GM23338 (cell line): ENCODE results near the gene DPP10. TPM values are rescaled to one million over a fixed set of nuclear protein-coding genes. Genes with fewer than 3 reads are reported as not detected.

Experiments used
- ATAC-seq: fragments of 200-7000 bp; cut with Tn5 transposase; 3 replicates; pipeline ENCODE4 v1.9.1; 2020
- DNase-seq: peaks from one replicate; pipeline ENCODE4 v3.0.0-alpha.2; 2015; ENCODE audit warnings: low spot score
- H2AFZ ChIP-seq: fragments of 200-600 bp; sonication (generic); 2 replicates; pipeline ENCODE4 v1.8.0; 2016; ENCODE audit warnings: antibody characterized with exemption, mild to moderate bottlenecking, moderate library complexity
- H3F3A ChIP-seq: fragments of 200-600 bp; sonication (generic); replicated peaks from 2 replicates; pipeline ENCODE4 v1.8.0; 2017; ENCODE audit warnings: antibody characterized with exemption, mixed run types, low read depth
- H3K27ac ChIP-seq: fragments of 200-600 bp; sonication (generic); 2 replicates; pipeline ENCODE4 v1.6.1; 2016; ENCODE audit warnings: low read depth
- H3K27me3 ChIP-seq: fragments of 200-600 bp; sonication (generic); 2 replicates; pipeline ENCODE4 v1.8.0; 2016; ENCODE audit warnings: mild to moderate bottlenecking, mixed run types, moderate library complexity; ENCODE audit not compliant: insufficient read depth
- H3K36me3 ChIP-seq: fragments of 200-600 bp; sonication (generic); 2 replicates; pipeline ENCODE4 v1.8.0; 2016; ENCODE audit warnings: mild to moderate bottlenecking; ENCODE audit not compliant: insufficient read depth
- H3K4me1 ChIP-seq: fragments of 200-600 bp; sonication (generic); 2 replicates; pipeline ENCODE4 v1.8.0; 2016; ENCODE audit warnings: mild to moderate bottlenecking, moderate library complexity; ENCODE audit not compliant: insufficient read depth
- H3K4me2 ChIP-seq: fragments of 200-600 bp; sonication (generic); 2 replicates; pipeline ENCODE4 v1.7.1; 2017; ENCODE audit warnings: mixed run types
- H3K4me3 ChIP-seq: fragments of 200-600 bp; sonication (generic); 2 replicates; pipeline ENCODE4 v1.6.1; 2016; ENCODE audit warnings: mixed run types
- H3K79me2 ChIP-seq: fragments of 200-600 bp; sonication (generic); replicated peaks from 2 replicates; pipeline ENCODE4 v1.8.0; 2017; ENCODE audit warnings: mild to moderate bottlenecking; ENCODE audit not compliant: insufficient read depth
- H3K9me2 ChIP-seq: fragments of 200-600 bp; sonication (generic); 2 replicates; pipeline ENCODE4 v1.8.0; 2017; ENCODE audit not compliant: insufficient read depth
- H4K20me1 ChIP-seq: fragments of 200-600 bp; sonication (generic); replicated peaks from 2 replicates; pipeline ENCODE4 v1.8.0; 2017; ENCODE audit warnings: mild to moderate bottlenecking; ENCODE audit not compliant: insufficient read depth
- H3K27ac Mint-ChIP-seq: 2 replicates; pipeline ENCODE4 v1.8.0; 2020; ENCODE audit warnings: inconsistent platforms, mild to moderate bottlenecking, moderate library complexity, mixed read lengths
- H3K27me3 Mint-ChIP-seq: 3 replicates; pipeline ENCODE4 v1.8.0; 2022; ENCODE audit warnings: low read depth, mild to moderate bottlenecking, moderate library complexity, mixed read lengths, inconsistent platforms; ENCODE audit not compliant: insufficient read depth, poor library complexity
- H3K36me3 Mint-ChIP-seq: 3 replicates; pipeline ENCODE4 v1.8.0; 2021; ENCODE audit warnings: low read depth, mild to moderate bottlenecking, inconsistent platforms, moderate library complexity, mixed read lengths
- H3K4me1 Mint-ChIP-seq: 3 replicates; pipeline ENCODE4 v1.8.0; 2020; ENCODE audit warnings: mild to moderate bottlenecking, inconsistent platforms, mixed read lengths
- H3K4me3 Mint-ChIP-seq: 3 replicates; pipeline ENCODE4 v1.8.0; 2021; ENCODE audit warnings: moderate library complexity, mild to moderate bottlenecking, inconsistent platforms, mixed read lengths
- H3K9me3 Mint-ChIP-seq: 3 replicates; pipeline ENCODE4 v1.8.0; 2020; ENCODE audit warnings: moderate library complexity, mild to moderate bottlenecking, inconsistent platforms, mixed read lengths
- CREB1 ChIP-seq: fragments of 250-450 bp; sonication (Bioruptor Pico); IDR thresholded peaks from 2 replicates; pipeline ENCODE4 v1.5.0; 2020; ENCODE audit warnings: low read depth, mild to moderate bottlenecking, moderate library complexity
- EZH2 ChIP-seq: fragments of 200-600 bp; sonication (generic); IDR thresholded peaks from one replicate; pipeline ENCODE4 v1.8.0; 2017; ENCODE audit warnings: antibody characterized with exemption, mild to moderate bottlenecking, low read depth; ENCODE audit not compliant: unreplicated experiment
- EZH2phosphoT487 ChIP-seq: fragments of 200-600 bp; sonication (generic); IDR thresholded peaks from one replicate; pipeline ENCODE4 v1.8.1; 2018; ENCODE audit warnings: antibody characterized with exemption; ENCODE audit not compliant: unreplicated experiment
- JUNB ChIP-seq: IDR thresholded peaks from one replicate; pipeline ENCODE4 v1.6.1; 2016; ENCODE audit warnings: antibody characterized with exemption; ENCODE audit not compliant: unreplicated experiment
- NANOG ChIP-seq: IDR thresholded peaks from 2 replicates; pipeline ENCODE4 v1.6.1; 2016; ENCODE audit warnings: antibody characterized with exemption, borderline replicate concordance
- STAT1 ChIP-seq: IDR thresholded peaks from one replicate; pipeline ENCODE4 v1.6.1; 2016; ENCODE audit warnings: antibody characterized with exemption; ENCODE audit not compliant: unreplicated experiment
- ZNF114 ChIP-seq: fragments of 250-450 bp; sonication (Bioruptor Pico); IDR thresholded peaks from 2 replicates; pipeline ENCODE4 v1.5.0; 2020; ENCODE audit warnings: mild to moderate bottlenecking, moderate library complexity
- polyA plus RNA-seq: library from polyadenylated mRNA; unstranded; fragments of >200 nt; fragmentation: Nextera tagmentation; extraction: Ambion mirVana; gene quantifications from 2 replicates; pipeline ENCODE4 v1.2.1, GENCODE V29; 2016
- total RNA-seq: library from RNA; depleted of rRNA; stranded (reverse); fragments of >200 nt; shearing (Covaris generic); gene quantifications from 2 replicates; pipeline ENCODE4 v1.2.3, GENCODE V29; 2014
- TF ChIP-seq, protein P1 (sequence below), 2 experiments: fragments of 200-600 bp in 1 of 2; sonication (generic) in 1 of 2; conservative IDR thresholded peaks; 2 replicates each; pipeline versions ENCODE4 v1.5.1 to v1.6.1; 2016 to 2017; ENCODE audit warnings: antibody characterized with exemption in 2 of 2, low read depth in 2 of 2, mild to moderate bottlenecking in 2 of 2, moderate library complexity in 1 of 2
- TF ChIP-seq, protein P2 (sequence below): IDR thresholded peaks from 2 replicates; pipeline ENCODE4 v1.6.1; 2016; ENCODE audit warnings: antibody characterized with exemption

Gene DPP10
- total and polyA plus RNA-seq, 2 experiments from 2014 or later, result 3.6 to 14.8 TPM

DNA sequence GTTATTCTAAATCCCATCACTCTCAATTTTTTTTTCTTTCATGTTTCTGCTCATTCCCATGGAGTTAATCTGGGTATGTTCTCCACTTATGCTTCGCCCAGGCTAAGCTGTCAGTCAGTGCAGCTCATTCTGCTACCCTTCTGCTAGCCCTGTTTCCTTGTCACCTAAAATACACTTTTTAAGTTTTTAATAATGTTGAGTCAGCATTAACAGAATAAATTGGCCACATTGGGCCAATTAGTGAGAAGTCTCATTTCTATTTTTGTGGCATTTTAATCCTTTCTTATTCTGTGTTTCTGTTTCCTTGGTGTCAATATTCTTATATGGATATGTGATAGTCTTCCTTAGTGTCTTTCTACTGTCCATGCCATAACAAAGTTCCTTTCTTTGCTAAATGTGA, 1126.2 kb downstream of the DPP10 start:
- H4K20me1 ChIP-seq, result no peaks in the 10 kb centered on the region
- H3K4me1 ChIP-seq, result no peaks in the 10 kb centered on the region
- no peak overlapping the region for H3K4me3 ChIP-seq
- H3K4me2 ChIP-seq, result no peak overlapping the region
- H2AFZ ChIP-seq, result no peak overlapping the region
- Mint-ChIP-seq H3K27ac (no peak overlapping the region), H3K4me3 (no peak overlapping the region), H3K4me1 (no peaks in the 10 kb centered on the region), H3K36me3 (no peaks in the 10 kb centered on the region), H3K9me3 (no peaks in the 10 kb centered on the region), H3K27me3 (no peaks in the 10 kb centered on the region)
- H3K79me2 ChIP-seq, result no peaks in the 10 kb centered on the region
- no peaks in the 10 kb centered on the region for H3K9me2 ChIP-seq
- H3K27me3 ChIP-seq, result no peaks in the 10 kb centered on the region
- no peaks in the 10 kb centered on the region for H3K36me3 ChIP-seq
- ATAC-seq, result no peak
- DNase-seq, result no peak
- H3F3A ChIP-seq, result no peaks in the 10 kb centered on the region
- H3K27ac ChIP-seq, result no peak overlapping the region
- TF ChIP-seq NANOG (no peak), ZNF114 (CRISPR knock-in tag) (no peak), STAT1 (no peak), JUNB (no peak)

DNA sequence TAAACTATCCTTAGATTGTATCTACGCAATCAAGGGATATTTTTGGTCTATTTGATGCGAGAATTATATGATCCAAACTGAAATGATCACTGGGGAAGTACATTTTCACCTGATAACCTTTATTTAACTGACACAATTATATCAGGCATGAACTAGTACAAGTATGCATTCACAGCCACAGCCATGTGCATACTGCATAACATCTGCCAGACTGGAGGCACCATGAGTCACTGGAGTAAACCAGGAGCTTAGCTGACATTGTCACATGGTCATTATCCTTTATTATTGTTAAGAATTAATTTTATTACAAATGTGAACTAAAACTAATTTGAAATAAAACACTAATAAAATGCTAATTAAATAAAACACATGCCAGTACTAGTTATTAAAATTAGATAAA, 1127.1 kb downstream of the DPP10 start:
- no peaks in the 10 kb centered on the region for H3F3A ChIP-seq
- TF ChIP-seq EZH2phosphoT487, result no peak
- no peak for TF ChIP-seq JUNB
- TF ChIP-seq STAT1, result no peak
- TF ChIP-seq, protein P1, sequence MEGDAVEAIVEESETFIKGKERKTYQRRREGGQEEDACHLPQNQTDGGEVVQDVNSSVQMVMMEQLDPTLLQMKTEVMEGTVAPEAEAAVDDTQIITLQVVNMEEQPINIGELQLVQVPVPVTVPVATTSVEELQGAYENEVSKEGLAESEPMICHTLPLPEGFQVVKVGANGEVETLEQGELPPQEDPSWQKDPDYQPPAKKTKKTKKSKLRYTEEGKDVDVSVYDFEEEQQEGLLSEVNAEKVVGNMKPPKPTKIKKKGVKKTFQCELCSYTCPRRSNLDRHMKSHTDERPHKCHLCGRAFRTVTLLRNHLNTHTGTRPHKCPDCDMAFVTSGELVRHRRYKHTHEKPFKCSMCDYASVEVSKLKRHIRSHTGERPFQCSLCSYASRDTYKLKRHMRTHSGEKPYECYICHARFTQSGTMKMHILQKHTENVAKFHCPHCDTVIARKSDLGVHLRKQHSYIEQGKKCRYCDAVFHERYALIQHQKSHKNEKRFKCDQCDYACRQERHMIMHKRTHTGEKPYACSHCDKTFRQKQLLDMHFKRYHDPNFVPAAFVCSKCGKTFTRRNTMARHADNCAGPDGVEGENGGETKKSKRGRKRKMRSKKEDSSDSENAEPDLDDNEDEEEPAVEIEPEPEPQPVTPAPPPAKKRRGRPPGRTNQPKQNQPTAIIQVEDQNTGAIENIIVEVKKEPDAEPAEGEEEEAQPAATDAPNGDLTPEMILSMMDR (conservative IDR thresholded peaks at IDR 0.05; ENCODE audit: low read depth in 2 of 2), result no peak
- no peak for TF ChIP-seq NANOG
- no peak for TF ChIP-seq EZH2
- TF ChIP-seq CREB1 (CRISPR knock-in tag), result no peak
- TF ChIP-seq, protein P2, sequence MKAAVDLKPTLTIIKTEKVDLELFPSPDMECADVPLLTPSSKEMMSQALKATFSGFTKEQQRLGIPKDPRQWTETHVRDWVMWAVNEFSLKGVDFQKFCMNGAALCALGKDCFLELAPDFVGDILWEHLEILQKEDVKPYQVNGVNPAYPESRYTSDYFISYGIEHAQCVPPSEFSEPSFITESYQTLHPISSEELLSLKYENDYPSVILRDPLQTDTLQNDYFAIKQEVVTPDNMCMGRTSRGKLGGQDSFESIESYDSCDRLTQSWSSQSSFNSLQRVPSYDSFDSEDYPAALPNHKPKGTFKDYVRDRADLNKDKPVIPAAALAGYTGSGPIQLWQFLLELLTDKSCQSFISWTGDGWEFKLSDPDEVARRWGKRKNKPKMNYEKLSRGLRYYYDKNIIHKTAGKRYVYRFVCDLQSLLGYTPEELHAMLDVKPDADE, result no peak
- no peak for ATAC-seq
- H3K27me3 Mint-ChIP-seq, result peaks cover 4% of the 10 kb centered on the region
- no peaks in the 10 kb centered on the region for H3K36me3 Mint-ChIP-seq
- H2AFZ ChIP-seq, result no peak overlapping the region
- no peaks in the 10 kb centered on the region for H4K20me1 ChIP-seq
- H3K79me2 ChIP-seq, result no peaks in the 10 kb centered on the region
- no peak overlapping the region for H3K27ac ChIP-seq
- no peak overlapping the region for H3K4me3 ChIP-seq
- no peaks in the 10 kb centered on the region for H3K4me1 ChIP-seq
- no peaks in the 10 kb centered on the region for H3K9me3 Mint-ChIP-seq
- H3K4me2 ChIP-seq, result no peak overlapping the region
- no peaks in the 10 kb centered on the region for H3K36me3 ChIP-seq
- H3K4me3 Mint-ChIP-seq, result no peak overlapping the region
- no peak overlapping the region for H3K27ac Mint-ChIP-seq
- no peaks in the 10 kb centered on the region for H3K9me2 ChIP-seq
- H3K4me1 Mint-ChIP-seq, result no peaks in the 10 kb centered on the region
- no peaks in the 10 kb centered on the region for H3K27me3 ChIP-seq
- no peak for DNase-seq
